IPS DF 6.9 (cell line): ENCODE data around the gene PLCB1.

ENCODE experiments used
- DNase-seq: peaks from one replicate; pipeline ENCODE4 v3.0.0-alpha.2; 2013; ENCODE audit warnings: low read depth, low spot score
- H3K27ac ChIP-seq: one replicate; pipeline ENCODE4 v1.5.1; 2013; ENCODE audit warnings: low read length, control low read depth
- H3K27me3 ChIP-seq: 2 replicates; pipeline ENCODE4 v1.6.1; 2013; ENCODE audit warnings: mild to moderate bottlenecking, low read length; ENCODE audit not compliant: control insufficient read depth, insufficient read depth
- H3K36me3 ChIP-seq: 2 replicates; pipeline ENCODE4 v1.6.1; 2013; ENCODE audit warnings: low read length; ENCODE audit not compliant: control insufficient read depth, insufficient read depth
- H3K4me1 ChIP-seq: 2 replicates; pipeline ENCODE4 v1.6.1; 2013; ENCODE audit warnings: low read length; ENCODE audit not compliant: control insufficient read depth, insufficient read depth
- H3K4me3 ChIP-seq: 2 replicates; pipeline ENCODE4 v1.5.1; 2013; ENCODE audit warnings: mild to moderate bottlenecking, low read length
- H3K9me3 ChIP-seq: 2 replicates; pipeline ENCODE4 v1.6.1; 2013; ENCODE audit warnings: low read length, inconsistent platforms; ENCODE audit not compliant: control insufficient read depth, insufficient read depth
- WGBS: extraction: QIAGEN DNeasy Blood & Tissue Kit; methylation state at CpG from one replicate; pipeline ENCODE4 v1.1.7; 2013; ENCODE audit warnings: mixed read lengths, missing lambda C conversion rate; ENCODE audit not compliant: insufficient read length, insufficient coverage; 5-methylcytosine and 5-hydroxymethylcytosine counted together

Gene PLCB1

DNA sequence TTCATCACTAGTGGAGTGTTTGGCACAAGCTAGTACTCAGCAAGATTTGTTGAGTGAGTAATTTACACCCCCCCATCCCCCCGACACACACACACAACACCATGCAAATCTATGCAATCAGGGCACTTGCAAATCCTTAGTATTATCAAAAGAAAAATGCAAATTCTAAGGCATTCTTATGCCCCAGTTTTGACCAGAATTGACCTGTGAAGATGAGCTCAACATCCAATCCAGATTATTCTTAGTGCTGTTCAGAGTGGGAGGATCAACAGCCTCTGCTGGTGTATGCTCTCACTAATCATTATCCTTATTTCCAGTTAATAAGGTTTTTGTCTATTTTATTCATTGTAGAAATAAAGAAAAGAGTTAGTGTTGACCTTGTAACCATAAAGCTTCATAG is 185.4 kb downstream of the PLCB1 start:
- WGBS, result no CpG with 5 or more reads among the region's 1 CpG
- no peaks in the 10 kb centered on the region for H3K27me3 ChIP-seq
- no peak overlapping the region for H3K4me3 ChIP-seq
- H3K9me3 ChIP-seq, result no peaks in the 10 kb centered on the region
- DNase-seq, result no peak
- no peak overlapping the region for H3K27ac ChIP-seq
- H3K4me1 ChIP-seq, result no peaks in the 10 kb centered on the region
- no peaks in the 10 kb centered on the region for H3K36me3 ChIP-seq

DNA sequence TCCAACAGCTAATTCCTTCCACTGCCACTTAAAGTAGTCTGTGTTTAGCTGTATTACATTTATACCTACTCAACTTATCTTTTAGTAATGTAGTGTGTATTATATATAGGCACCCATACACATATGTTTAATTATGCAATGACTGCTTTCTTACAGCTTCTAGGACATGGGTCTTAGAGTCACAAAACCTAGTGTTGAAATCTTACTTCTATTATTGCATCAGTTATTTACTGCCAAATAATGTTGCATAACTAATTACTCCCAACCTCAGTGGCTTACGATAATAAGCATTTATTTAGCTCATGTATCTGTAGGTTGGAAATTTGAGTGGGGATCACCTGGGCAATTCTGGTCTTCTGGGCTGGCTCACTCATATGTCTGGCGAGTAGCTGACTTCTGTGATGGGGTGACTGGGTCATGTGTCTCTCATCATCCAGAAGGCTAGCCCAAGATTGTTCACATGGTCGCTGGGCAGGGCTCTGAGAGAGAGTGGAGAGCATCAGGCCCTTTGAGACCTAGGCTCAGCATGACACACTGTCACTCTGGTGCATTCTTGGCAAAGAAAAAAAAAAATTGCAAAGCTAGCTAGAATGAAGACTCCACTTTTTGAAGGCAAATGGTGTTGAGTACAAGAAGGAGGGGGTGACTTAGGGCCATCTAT is 187.0 kb downstream of the PLCB1 start:
- WGBS, result no CpG with 5 or more reads among the region's 3 CpGs
- DNase-seq, result no peak

DNA sequence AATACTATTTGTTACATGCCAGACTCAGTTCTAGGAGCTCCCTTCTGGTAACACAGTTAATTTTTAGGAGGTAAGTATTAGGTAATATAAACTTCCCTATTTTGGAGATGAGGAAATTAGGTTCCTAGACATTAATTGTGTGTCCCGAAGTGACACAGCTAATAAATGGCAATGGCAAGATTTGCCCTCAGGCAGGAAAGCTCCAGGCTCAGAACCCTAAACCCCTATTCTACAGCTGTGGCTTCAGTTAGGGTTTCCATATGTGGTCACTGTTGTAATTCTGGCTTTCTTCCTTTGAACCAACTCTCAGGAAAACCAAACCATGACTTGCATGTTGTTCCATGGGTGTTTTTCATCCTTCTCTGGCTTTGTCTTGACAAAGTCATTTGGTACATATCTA is 188.2 kb downstream of the PLCB1 start:
- H3K36me3 ChIP-seq, result no peaks in the 10 kb centered on the region
- H3K4me3 ChIP-seq, result no peak overlapping the region
- H3K4me1 ChIP-seq, result no peaks in the 10 kb centered on the region
- DNase-seq, result no peak
- no peaks in the 10 kb centered on the region for H3K27me3 ChIP-seq
- H3K27ac ChIP-seq, result no peak overlapping the region
- WGBS, result no CpG with 5 or more reads among the region's 1 CpG
- H3K9me3 ChIP-seq, result no peaks in the 10 kb centered on the region

More for the DNA sequence above, 187.0 kb downstream of the PLCB1 start:
- no peaks in the 10 kb centered on the region for H3K36me3 ChIP-seq
- no peaks in the 10 kb centered on the region for H3K27me3 ChIP-seq
- H3K9me3 ChIP-seq, result no peaks in the 10 kb centered on the region
- H3K4me3 ChIP-seq, result no peak overlapping the region
- no peak overlapping the region for H3K27ac ChIP-seq
- H3K4me1 ChIP-seq, result no peaks in the 10 kb centered on the region

DNA sequence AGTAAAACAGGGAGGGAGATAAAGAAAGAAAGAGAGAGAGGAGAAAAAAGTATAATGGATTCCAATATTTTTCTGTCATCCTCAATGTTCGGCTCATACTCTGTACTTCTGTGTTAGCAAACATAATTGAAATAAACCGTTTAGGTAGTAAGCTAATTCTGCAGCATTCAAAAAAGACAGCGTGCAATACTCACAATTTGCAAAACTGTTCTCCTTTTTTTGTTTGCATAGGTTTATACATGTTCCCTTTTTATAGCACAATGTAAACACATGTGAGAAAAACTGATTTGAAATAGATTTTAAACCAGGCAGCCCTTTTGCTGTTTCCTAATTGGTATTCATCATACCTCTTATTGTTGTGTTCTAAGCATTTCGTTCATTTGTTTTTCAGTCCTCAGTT is 188.9 kb downstream of the PLCB1 start:
- no peaks in the 10 kb centered on the region for H3K27me3 ChIP-seq
- H3K27ac ChIP-seq, result no peak overlapping the region
- WGBS, result no CpG with 5 or more reads among the region's 4 CpGs
- no peaks in the 10 kb centered on the region for H3K4me1 ChIP-seq
- H3K4me3 ChIP-seq, result no peak overlapping the region
- no peaks in the 10 kb centered on the region for H3K9me3 ChIP-seq
- H3K36me3 ChIP-seq, result no peaks in the 10 kb centered on the region
- DNase-seq, result no peak

DNA sequence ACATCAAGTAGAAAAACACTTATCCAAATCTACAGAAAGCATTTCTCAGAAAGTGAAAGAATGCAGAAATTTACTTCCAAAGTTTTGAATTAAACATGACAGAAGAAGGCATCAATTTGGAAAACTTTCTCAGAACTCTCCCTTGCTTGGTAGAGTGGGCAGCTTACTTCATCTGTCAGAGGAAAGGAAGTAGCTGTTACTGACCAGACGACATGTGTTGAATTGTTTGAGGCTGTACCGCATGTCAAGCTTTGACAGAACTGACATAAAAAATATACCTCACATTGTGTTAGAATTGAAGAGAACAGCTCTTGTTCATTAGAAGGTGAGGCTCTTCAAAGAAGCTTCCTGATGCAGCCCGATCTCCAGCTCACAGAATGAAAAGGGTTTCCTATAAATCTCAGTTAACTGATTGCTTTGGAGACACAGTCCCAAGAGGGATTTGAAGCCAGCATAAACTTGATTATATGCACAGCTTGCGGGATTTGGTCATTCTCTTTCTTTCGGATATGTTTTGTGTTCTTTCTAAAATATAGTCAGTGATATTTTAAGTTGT is 190.7 kb downstream of the PLCB1 start:
- Histone ChIP-seq H3K36me3 (no peaks in the 10 kb centered on the region), H3K27ac (no peak overlapping the region), H3K4me3 (no peak overlapping the region), H3K9me3 (no peaks in the 10 kb centered on the region), H3K27me3 (no peaks in the 10 kb centered on the region), H3K4me1 (no peaks in the 10 kb centered on the region)
- DNase-seq, result no peak
- WGBS, result no CpG with 5 or more reads among the region's 5 CpGs

DNA sequence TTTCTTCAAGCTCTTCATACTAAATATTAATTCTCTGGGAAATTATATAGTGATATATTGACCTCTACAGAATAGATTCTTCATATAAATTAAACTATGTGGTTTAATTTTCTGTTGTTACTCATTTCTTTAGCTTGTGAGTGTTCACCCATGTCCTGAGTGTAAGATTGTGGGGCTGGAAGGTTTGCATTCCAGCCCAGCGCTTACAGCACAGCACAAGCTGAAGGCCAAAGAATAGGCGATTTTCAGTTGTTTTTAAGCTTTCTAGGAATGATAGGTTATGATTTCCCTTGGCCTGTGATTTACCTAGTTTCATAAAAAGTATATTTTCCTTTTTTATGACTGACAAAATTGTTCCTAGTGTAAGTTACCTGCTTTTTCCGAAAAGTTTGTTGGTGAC is 194.1 kb downstream of the PLCB1 start:
- no CpG with 5 or more reads among the region's 3 CpGs for WGBS
- no peaks in the 10 kb centered on the region for H3K4me1 ChIP-seq
- no peak for DNase-seq
- no peak overlapping the region for H3K4me3 ChIP-seq
- H3K27ac ChIP-seq, result no peak overlapping the region
- H3K27me3 ChIP-seq, result no peaks in the 10 kb centered on the region
- no peaks in the 10 kb centered on the region for H3K36me3 ChIP-seq
- H3K9me3 ChIP-seq, result no peaks in the 10 kb centered on the region

DNA sequence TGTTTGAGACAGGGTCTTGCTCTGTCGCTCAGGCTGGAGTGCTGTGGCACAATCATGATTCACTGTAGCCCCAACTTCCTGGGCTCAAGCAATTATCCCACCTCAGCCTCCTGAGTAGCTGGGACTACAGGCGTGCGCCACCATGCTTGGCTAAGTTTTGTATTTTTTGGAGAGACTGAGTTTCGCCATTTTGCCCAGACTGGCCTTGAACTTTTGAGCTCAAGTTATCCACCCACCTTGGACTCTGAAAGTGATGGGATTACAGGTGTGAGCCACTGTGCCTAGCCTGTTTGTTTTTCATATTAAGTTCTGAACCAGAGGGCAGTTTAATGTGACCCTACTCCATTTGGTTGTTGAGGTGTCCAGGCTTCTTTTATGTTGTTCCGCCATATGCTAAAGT is 194.8 kb downstream of the PLCB1 start:
- Histone ChIP-seq H3K4me1 (no peaks in the 10 kb centered on the region), H3K4me3 (no peak overlapping the region), H3K27me3 (no peaks in the 10 kb centered on the region), H3K9me3 (no peaks in the 10 kb centered on the region), H3K36me3 (no peaks in the 10 kb centered on the region), H3K27ac (no peak overlapping the region)
- no peak for DNase-seq
- no CpG with 5 or more reads among the region's 5 CpGs for WGBS

DNA sequence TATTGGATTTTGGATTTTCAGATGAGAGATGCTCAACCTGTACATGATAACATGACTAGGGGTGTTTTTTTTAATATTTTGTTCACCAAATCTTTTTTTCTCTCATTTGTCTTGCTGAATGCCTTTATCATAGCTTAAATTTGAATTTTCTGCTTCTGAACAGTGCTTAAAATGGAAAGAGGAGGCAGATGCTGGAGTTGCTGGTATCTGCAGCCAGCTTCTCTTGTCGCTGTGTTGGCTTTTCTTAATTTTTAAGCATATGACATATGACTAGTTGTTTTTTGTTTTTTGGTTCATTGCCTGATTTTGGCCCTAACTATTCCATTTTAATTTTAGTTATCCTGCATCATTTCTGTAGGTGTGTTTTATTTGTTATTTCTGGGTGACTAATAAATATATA is 196.1 kb downstream of the PLCB1 start:
- no peak for DNase-seq
- Histone ChIP-seq H3K27me3 (no peaks in the 10 kb centered on the region), H3K9me3 (no peaks in the 10 kb centered on the region), H3K4me1 (no peaks in the 10 kb centered on the region), H3K27ac (no peak overlapping the region), H3K36me3 (no peaks in the 10 kb centered on the region), H3K4me3 (no peak overlapping the region)
- no CpG with 5 or more reads among the region's 1 CpG for WGBS

DNA sequence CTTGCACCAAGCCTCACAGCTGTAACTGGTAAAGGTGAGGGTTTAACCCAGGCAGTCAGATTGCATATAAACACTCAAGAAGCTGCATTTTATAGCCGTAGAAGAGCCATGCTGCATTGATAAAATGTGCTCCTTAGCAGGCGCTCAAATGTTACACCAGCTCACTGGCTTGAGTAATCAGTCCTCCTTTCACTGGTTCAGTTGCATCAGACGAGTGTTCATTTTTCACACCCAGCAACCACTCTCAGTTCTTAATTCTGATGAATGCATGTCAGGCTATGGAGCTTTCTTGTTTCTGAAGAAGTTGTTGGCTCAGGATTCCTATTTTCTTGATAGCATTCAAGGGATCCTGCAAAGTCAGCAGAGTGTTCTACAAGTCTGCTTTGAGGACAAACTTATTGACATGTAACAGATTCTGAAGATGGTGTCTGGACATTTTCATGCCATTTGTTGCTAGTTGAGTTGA is 198.3 kb downstream of the PLCB1 start:
- WGBS, result no CpG with 5 or more reads among the region's 3 CpGs
- H3K36me3 ChIP-seq, result no peaks in the 10 kb centered on the region
- no peak for DNase-seq
- no peaks in the 10 kb centered on the region for H3K4me1 ChIP-seq
- no peaks in the 10 kb centered on the region for H3K9me3 ChIP-seq
- no peak overlapping the region for H3K27ac ChIP-seq
- no peaks in the 10 kb centered on the region for H3K27me3 ChIP-seq
- H3K4me3 ChIP-seq, result no peak overlapping the region

DNA sequence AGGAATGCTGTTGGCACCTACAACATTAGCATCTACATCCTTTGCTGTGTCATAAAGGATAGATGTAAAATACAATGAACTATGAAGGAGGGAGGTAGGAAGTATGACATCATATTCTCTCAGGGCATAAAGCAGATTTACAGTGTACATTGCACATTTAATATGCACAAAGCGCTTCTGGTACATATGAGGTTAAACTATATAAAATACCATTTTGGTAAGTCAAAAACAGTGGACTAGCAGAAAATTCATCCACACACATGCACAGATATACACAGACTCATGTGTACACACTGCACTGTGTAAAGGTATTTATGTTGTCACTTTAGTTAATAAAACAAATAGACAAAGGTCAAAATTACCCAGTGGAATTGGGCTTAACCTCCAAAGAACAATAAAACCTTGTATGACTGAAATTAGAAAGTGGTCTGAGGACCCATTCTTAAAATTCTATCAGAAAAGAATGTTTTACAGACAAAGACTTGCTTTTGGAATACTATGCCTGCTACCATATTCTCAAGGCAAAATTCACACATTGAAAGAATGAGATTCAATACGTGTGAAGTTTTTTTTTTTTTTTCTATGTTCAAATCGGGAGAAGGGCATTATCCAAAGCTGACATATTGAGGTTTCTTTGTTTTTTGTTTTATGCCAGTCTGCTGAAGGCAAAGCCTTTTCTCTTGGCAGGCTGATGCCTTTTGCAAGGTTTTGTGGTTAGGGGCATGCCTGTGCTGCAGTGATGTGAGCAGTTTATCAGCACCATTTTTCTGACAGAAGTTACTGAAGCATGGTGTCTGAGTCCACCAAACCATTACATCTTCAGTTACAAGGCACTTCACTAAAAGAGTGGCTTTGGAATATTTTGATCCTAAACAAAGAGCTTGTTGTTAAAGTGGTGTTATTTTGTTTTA is 199.0 kb downstream of the PLCB1 start:
- Histone ChIP-seq H3K4me3 (no peak overlapping the region), H3K27me3 (no peaks in the 10 kb centered on the region), H3K9me3 (no peaks in the 10 kb centered on the region), H3K27ac (no peak overlapping the region), H3K4me1 (no peaks in the 10 kb centered on the region), H3K36me3 (no peaks in the 10 kb centered on the region)
- WGBS, result no CpG with 5 or more reads among the region's 3 CpGs
- DNase-seq, result no peak
